Spinal cord (tissue), 10 donors: ENCODE data around the gene C1orf167. TPM values are rescaled to one million over a fixed set of nuclear protein-coding genes. Genes with fewer than 3 reads are reported as not detected.

Experiments used
- DNase-seq, 6 donors: peaks; one replicate each; pipeline versions ENCODE4 v3.0.0 to v3.0.0-alpha.2; 2013 to 2015; ENCODE audit warnings: low spot score in 6 of 6, low read depth in 4 of 6
- H3K27ac ChIP-seq: one replicate; pipeline ENCODE4 v1.5.1; 2013; ENCODE audit warnings: low read depth, low read length, control low read depth
- H3K27me3 ChIP-seq: one replicate; pipeline ENCODE4 v1.6.1; 2013; ENCODE audit warnings: low read length; ENCODE audit not compliant: control insufficient read depth, insufficient read depth
- H3K36me3 ChIP-seq: one replicate; pipeline ENCODE4 v1.6.1; 2013; ENCODE audit warnings: low read length; ENCODE audit not compliant: control insufficient read depth, insufficient read depth
- H3K4me1 ChIP-seq: one replicate; pipeline ENCODE4 v1.6.1; 2013; ENCODE audit warnings: low read length; ENCODE audit not compliant: control insufficient read depth, insufficient read depth
- H3K4me3 ChIP-seq: one replicate; pipeline ENCODE4 v1.5.1; 2013; ENCODE audit warnings: low read depth, low read length, control low read depth
- H3K9me3 ChIP-seq: one replicate; pipeline ENCODE4 v1.6.1; 2013; ENCODE audit warnings: low read length; ENCODE audit not compliant: control insufficient read depth, insufficient read depth
- WGBS: methylation state at CpG from one replicate; pipeline ENCODE4 v1.1.5; 2013; ENCODE audit warnings: missing lambda C conversion rate; ENCODE audit not compliant: insufficient coverage; 5-methylcytosine and 5-hydroxymethylcytosine counted together
- polyA plus RNA-seq, 2 donors: library from polyadenylated mRNA; unstranded; fragments of 120-200 nt; gene quantifications; one replicate each; pipeline ENCODE4 v1.2.1, GENCODE V29; 2013; ENCODE audit not compliant: insufficient read length in 2 of 2
- total RNA-seq, 2 donors: library from RNA; depleted of rRNA in 1 of 2; stranded (reverse); fragments of 120-200 nt in 1 of 2; fragments of >200 nt in 1 of 2; gene quantifications; one replicate each; pipeline versions ENCODE4 v1.2.3 to v1.2.4, GENCODE V29; 2013 to 2014
- donor health status: healthy.

The C1orf167 gene
- total and polyA plus RNA-seq, 4 donors, result 0.23 to 4.7 (median 0.30) TPM; not detected in 1

GRCh38 chr1:11759791-11760190, 2.2 kb upstream of the C1orf167 start:
- DNase-seq, result no peak
- Histone ChIP-seq H3K9me3 (no peaks in the 10 kb centered on the region), H3K27me3 (peaks cover 12% of the 10 kb centered on the region), H3K4me1 (peaks cover 6% of the 10 kb centered on the region), H3K36me3 (no peaks in the 10 kb centered on the region), H3K27ac (no peak overlapping the region), H3K4me3 (no peak overlapping the region)
- 88% methylated on average over 3 of the region's 4 CpGs for WGBS

- H3K27me3 ChIP-seq, result peaks cover 12% of the 10 kb centered on the region
- H3K27ac ChIP-seq, result no peak overlapping the region
- H3K9me3 ChIP-seq, result no peaks in the 10 kb centered on the region
- no peak overlapping the region for H3K4me3 ChIP-seq
- H3K4me1 ChIP-seq, result peaks cover 6% of the 10 kb centered on the region
- no peaks in the 10 kb centered on the region for H3K36me3 ChIP-seq
- WGBS, result 91% methylated on average over 6 of the region's 6 CpGs
- DNase-seq, result no peak
Measured at GRCh38 chr1:11761285-11761684, 708 bp upstream of the C1orf167 start.

GRCh38 chr1:11764115-11764514, 2.1 kb downstream of the C1orf167 start:
- Histone ChIP-seq H3K9me3 (no peaks in the 10 kb centered on the region), H3K27me3 (peaks cover 12% of the 10 kb centered on the region), H3K36me3 (no peaks in the 10 kb centered on the region), H3K4me3 (no peak overlapping the region), H3K4me1 (peaks cover 6% of the 10 kb centered on the region), H3K27ac (no peak overlapping the region)
- 78% methylated on average over 3 of the region's 3 CpGs for WGBS
- no peak for DNase-seq

GRCh38 chr1:11764519-11764918, 2.5 kb downstream of the C1orf167 start:
- H3K4me1 ChIP-seq, result peaks cover 6% of the 10 kb centered on the region
- H3K9me3 ChIP-seq, result no peaks in the 10 kb centered on the region
- H3K4me3 ChIP-seq, result no peak overlapping the region
- H3K27ac ChIP-seq, result no peak overlapping the region
- no peaks in the 10 kb centered on the region for H3K36me3 ChIP-seq
- 71% methylated on average over 7 of the region's 7 CpGs for WGBS
- DNase-seq, result no peak
- H3K27me3 ChIP-seq, result peaks cover 12% of the 10 kb centered on the region

GRCh38 chr1:11765661-11766428, 3.9 kb downstream of the C1orf167 start:
- Histone ChIP-seq H3K36me3 (no peaks in the 10 kb centered on the region), H3K27me3 (peaks cover 12% of the 10 kb centered on the region), H3K4me1 (peaks cover 6% of the 10 kb centered on the region), H3K4me3 (no peak overlapping the region), H3K27ac (no peak overlapping the region), H3K9me3 (no peaks in the 10 kb centered on the region)
- no peak for DNase-seq
- WGBS, result 83% methylated on average over 17 of the region's 19 CpGs

- Histone ChIP-seq H3K4me1 (peaks cover 6% of the 10 kb centered on the region), H3K4me3 (no peak overlapping the region), H3K9me3 (no peaks in the 10 kb centered on the region), H3K27ac (no peak overlapping the region), H3K36me3 (no peaks in the 10 kb centered on the region), H3K27me3 (peaks cover 12% of the 10 kb centered on the region)
- no peak for DNase-seq
- WGBS, result 69% methylated on average over 14 of the region's 14 CpGs
Measured at GRCh38 chr1:11766429-11766776, 4.4 kb downstream of the C1orf167 start.

- Histone ChIP-seq H3K4me1 (no peaks in the 10 kb centered on the region), H3K36me3 (no peaks in the 10 kb centered on the region), H3K4me3 (no peak overlapping the region), H3K9me3 (no peaks in the 10 kb centered on the region), H3K27me3 (no peaks in the 10 kb centered on the region), H3K27ac (no peak overlapping the region)
- no peak for DNase-seq
- WGBS, result 72% methylated on average over 14 of the region's 16 CpGs
Measured at GRCh38 chr1:11767922-11768704, 6.1 kb downstream of the C1orf167 start.

GRCh38 chr1:11768821-11769220, 6.8 kb downstream of the C1orf167 start:
- Histone ChIP-seq H3K9me3 (no peaks in the 10 kb centered on the region), H3K27me3 (no peaks in the 10 kb centered on the region), H3K4me3 (no peak overlapping the region), H3K4me1 (no peaks in the 10 kb centered on the region), H3K36me3 (no peaks in the 10 kb centered on the region), H3K27ac (no peak overlapping the region)
- DNase-seq, result no peak
- WGBS, result 83% methylated on average over 3 of the region's 4 CpGs

GRCh38 chr1:11769274-11769673, 7.3 kb downstream of the C1orf167 start:
- no peaks in the 10 kb centered on the region for H3K9me3 ChIP-seq
- no peak overlapping the region for H3K4me3 ChIP-seq
- no peaks in the 10 kb centered on the region for H3K4me1 ChIP-seq
- WGBS, result 81% methylated on average over 4 of the region's 4 CpGs
- H3K27me3 ChIP-seq, result no peaks in the 10 kb centered on the region
- no peak overlapping the region for H3K27ac ChIP-seq
- no peaks in the 10 kb centered on the region for H3K36me3 ChIP-seq
- DNase-seq, result no peak

- H3K27ac ChIP-seq, result no peak overlapping the region
- no peaks in the 10 kb centered on the region for H3K36me3 ChIP-seq
- H3K27me3 ChIP-seq, result no peaks in the 10 kb centered on the region
- no peak overlapping the region for H3K4me3 ChIP-seq
- DNase-seq, result no peak
- no peaks in the 10 kb centered on the region for H3K9me3 ChIP-seq
- no peaks in the 10 kb centered on the region for H3K4me1 ChIP-seq
Measured at GRCh38 chr1:11770011-11770410, 8.0 kb downstream of the C1orf167 start.
